ENCODE measurements around the gene SETD4.

- TF ChIP-seq YY1 (IDR thresholded peaks at IDR 0.05; ENCODE audit: insufficient read depth, insufficient read length) (no peak), SUZ12 (IDR thresholded peaks at IDR 0.05; ENCODE audit: extremely low read depth, insufficient read depth, insufficient read length) (no peak)
Observed at GRCh38 chr21:35995522-35996088, 64.7 kb downstream of the SETD4 start.

All from NT2/D1 (cell line).